Vagina (tissue), 2 donors: ENCODE data around the gene RPS4Y1. TPM values are rescaled to one million over a fixed set of nuclear protein-coding genes. Genes with fewer than 3 reads are reported as not detected.
"Not testable (repeated sequence)": the region's sequence is repeated elsewhere in the genome, so short reads cannot be mapped to it uniquely, and the experiment has no call there.

Experiments
- DNase-seq, 2 donors: peaks; one replicate each; pipeline ENCODE4 v3.0.0-alpha.2; 2017; ENCODE audit errors: extremely low spot score in 2 of 2
- H3K27ac ChIP-seq: fragments of 200-600 bp; sonication (generic); one replicate; pipeline ENCODE4 v1.5.1; 2019
- H3K27me3 ChIP-seq: fragments of 200-600 bp; sonication (generic); one replicate; pipeline ENCODE4 v1.5.1; 2019
- H3K36me3 ChIP-seq, 2 donors: fragments of 200-600 bp; sonication (generic); one replicate each; pipeline ENCODE4 v1.5.1; 2017 to 2019
- H3K4me1 ChIP-seq: fragments of 200-600 bp; sonication (generic); one replicate; pipeline ENCODE4 v1.5.1; 2019
- H3K4me3 ChIP-seq, 2 donors: fragments of 200-600 bp; sonication (generic); 1 replicate in 1 of 2; 2 replicates in 1 of 2; pipeline ENCODE4 v1.5.1; 2016 to 2019
- H3K9me3 ChIP-seq: fragments of 200-600 bp; sonication (generic); one replicate; pipeline ENCODE4 v1.5.1; 2019
- POLR2A ChIP-seq, 2 donors: fragments of 450-650 bp; IDR thresholded peaks; one replicate each; pipeline ENCODE4 v1.6.1; 2017; ENCODE audit warnings: antibody characterized with exemption in 2 of 2, mild to moderate bottlenecking in 2 of 2, moderate library complexity in 2 of 2
- POLR2AphosphoS5 ChIP-seq, 2 donors: sonication (generic); formaldehyde crosslinking; IDR thresholded peaks; one replicate each; pipeline ENCODE4 v1.9.0; 2017; ENCODE audit warnings: antibody characterized with exemption in 2 of 2, mild to moderate bottlenecking in 2 of 2, low read depth in 1 of 2; ENCODE audit not compliant: insufficient read depth in 1 of 2
- intact Hi-C: fragments of 100-400 bp; cut with DNase I; formaldehyde crosslinking; loops from one replicate; pipeline ENCODE4 v1.15.1; 2023
- total RNA-seq: library from RNA; depleted of rRNA; stranded (reverse); fragments of >200 nt; gene quantifications from one replicate; pipeline ENCODE4 v1.2.3, GENCODE V29; 2016
- TF ChIP-seq, protein P1 (sequence below), 3 experiments: fragments of 450-650 bp in 2 of 3; fragments of 200-600 bp in 1 of 3; sonication (generic) in 1 of 3; IDR thresholded peaks; one replicate each; pipeline ENCODE4 v1.5.1; 2017 to 2019; ENCODE audit warnings: antibody characterized with exemption in 3 of 3, mild to moderate bottlenecking in 2 of 3, moderate library complexity in 2 of 3

RPS4Y1 gene
- total RNA-seq: not detected

DNA sequence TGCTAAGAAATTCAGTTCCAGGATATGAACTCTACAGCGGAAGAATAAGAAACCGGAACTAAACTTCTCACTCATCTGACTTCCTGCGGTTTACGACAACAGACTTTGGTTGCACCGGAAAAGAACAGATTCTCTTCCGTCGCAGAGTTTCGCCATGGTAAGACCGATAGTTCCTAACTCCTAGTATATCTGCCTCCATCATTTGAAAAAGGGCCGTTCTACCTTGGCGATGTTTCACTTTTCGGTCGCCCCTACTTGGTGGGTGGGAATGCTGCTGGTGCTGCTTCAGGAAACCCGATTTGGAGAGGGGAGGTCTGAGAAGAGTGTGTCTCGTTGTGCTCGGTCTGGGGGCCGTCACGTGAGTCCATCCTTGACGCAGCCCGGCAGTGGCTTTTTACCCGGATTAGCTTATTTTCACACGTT is at the start of gene RPS4Y1:
TSS of gene RPS4Y1 (plus strand) at position 132 of the 423 bp plus-strand sequence. CDS start at position 155, 23 bp downstream.
- no peaks in the 10 kb centered on the region for H3K27me3 ChIP-seq
- H3K27ac ChIP-seq: no peak within 1 kb of the TSS
- no peaks in the 10 kb centered on the region for H3K36me3 ChIP-seq
- no peaks in the 10 kb centered on the region for H3K9me3 ChIP-seq
- H3K4me1 ChIP-seq: no peaks in the 10 kb centered on the region
- H3K4me3 ChIP-seq: no peak within 1 kb of the TSS
- no peak for DNase-seq
- intact Hi-C loops: no loop called here
- TF ChIP-seq POLR2A (IDR thresholded peaks at IDR 0.05) (no peak), POLR2AphosphoS5 (IDR thresholded peaks at IDR 0.05; ENCODE audit: insufficient read depth in 1 of 2, low read depth in 1 of 2) (no peak)
- TF ChIP-seq, protein P1, sequence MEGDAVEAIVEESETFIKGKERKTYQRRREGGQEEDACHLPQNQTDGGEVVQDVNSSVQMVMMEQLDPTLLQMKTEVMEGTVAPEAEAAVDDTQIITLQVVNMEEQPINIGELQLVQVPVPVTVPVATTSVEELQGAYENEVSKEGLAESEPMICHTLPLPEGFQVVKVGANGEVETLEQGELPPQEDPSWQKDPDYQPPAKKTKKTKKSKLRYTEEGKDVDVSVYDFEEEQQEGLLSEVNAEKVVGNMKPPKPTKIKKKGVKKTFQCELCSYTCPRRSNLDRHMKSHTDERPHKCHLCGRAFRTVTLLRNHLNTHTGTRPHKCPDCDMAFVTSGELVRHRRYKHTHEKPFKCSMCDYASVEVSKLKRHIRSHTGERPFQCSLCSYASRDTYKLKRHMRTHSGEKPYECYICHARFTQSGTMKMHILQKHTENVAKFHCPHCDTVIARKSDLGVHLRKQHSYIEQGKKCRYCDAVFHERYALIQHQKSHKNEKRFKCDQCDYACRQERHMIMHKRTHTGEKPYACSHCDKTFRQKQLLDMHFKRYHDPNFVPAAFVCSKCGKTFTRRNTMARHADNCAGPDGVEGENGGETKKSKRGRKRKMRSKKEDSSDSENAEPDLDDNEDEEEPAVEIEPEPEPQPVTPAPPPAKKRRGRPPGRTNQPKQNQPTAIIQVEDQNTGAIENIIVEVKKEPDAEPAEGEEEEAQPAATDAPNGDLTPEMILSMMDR (IDR thresholded peaks at IDR 0.05): no peak

DNA sequence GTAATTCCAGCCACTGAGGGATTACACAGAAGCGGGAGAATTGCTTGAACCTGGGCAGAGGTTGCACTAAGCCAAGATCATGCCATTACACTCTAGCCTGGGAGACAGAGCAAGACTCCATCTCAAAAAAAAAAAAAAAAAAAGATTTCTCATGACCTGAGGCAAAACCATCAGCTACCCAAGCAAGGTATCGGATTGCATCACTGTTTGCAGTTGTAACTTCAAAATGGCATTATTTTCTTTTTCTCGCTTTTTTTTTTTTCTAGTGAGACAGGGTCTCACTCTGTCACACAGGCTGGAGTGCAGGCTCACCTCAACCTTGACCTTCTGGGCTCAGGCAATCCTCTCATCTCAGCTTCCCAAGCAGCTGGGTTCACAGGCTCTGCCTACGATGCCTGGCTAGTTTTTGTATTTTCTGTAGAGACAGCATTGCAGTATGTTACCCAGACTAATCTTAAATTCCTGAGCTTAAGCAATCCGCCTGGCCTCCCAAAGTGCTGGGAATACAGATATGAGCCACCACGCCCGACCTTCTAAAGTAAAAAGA is 44.4 kb upstream of the RPS4Y1 start:
- Histone ChIP-seq H3K27me3 (no peaks in the 10 kb centered on the region), H3K36me3 (no peaks in the 10 kb centered on the region), H3K27ac (no peak overlapping the region), H3K9me3 (no peaks in the 10 kb centered on the region), H3K4me3 (no peak overlapping the region), H3K4me1 (no peaks in the 10 kb centered on the region)
- intact Hi-C loops: no loop called here
- DNase-seq: no peak
- TF ChIP-seq POLR2A (IDR thresholded peaks at IDR 0.05): no peak
- TF ChIP-seq, protein P1 (IDR thresholded peaks at IDR 0.05): no peak
- no peak for TF ChIP-seq POLR2AphosphoS5 (IDR thresholded peaks at IDR 0.05; ENCODE audit: insufficient read depth in 1 of 2, low read depth in 1 of 2)

DNA sequence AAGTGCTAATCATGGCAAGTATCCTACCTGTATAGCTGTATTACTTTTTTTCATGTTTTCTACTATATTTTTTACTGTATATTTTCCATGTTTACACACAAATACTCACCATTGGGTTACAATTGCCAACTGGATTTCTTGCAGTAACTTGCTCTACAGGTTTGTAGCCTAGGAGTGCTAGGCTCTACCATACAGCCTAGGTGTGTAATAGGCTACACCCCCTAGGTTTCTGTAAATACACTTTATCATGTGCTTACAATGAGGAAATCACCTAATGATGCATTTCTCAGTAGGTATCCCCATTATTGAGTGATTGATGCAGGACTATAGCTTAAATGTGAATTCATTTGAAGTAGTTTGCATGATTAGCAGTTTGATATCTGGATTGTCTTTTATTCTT is 43.4 kb upstream of the RPS4Y1 start:
- H3K9me3 ChIP-seq: no peaks in the 10 kb centered on the region
- intact Hi-C loops: no loop called here
- no peaks in the 10 kb centered on the region for H3K27me3 ChIP-seq
- no peak for DNase-seq
- H3K36me3 ChIP-seq: no peaks in the 10 kb centered on the region
- no peak for TF ChIP-seq POLR2A (IDR thresholded peaks at IDR 0.05)
- TF ChIP-seq, protein P1 (IDR thresholded peaks at IDR 0.05): no peak
- TF ChIP-seq POLR2AphosphoS5 (IDR thresholded peaks at IDR 0.05; ENCODE audit: insufficient read depth in 1 of 2, low read depth in 1 of 2): no peak
- no peaks in the 10 kb centered on the region for H3K4me1 ChIP-seq
- H3K27ac ChIP-seq: no peak overlapping the region
- H3K4me3 ChIP-seq: no peak overlapping the region

DNA sequence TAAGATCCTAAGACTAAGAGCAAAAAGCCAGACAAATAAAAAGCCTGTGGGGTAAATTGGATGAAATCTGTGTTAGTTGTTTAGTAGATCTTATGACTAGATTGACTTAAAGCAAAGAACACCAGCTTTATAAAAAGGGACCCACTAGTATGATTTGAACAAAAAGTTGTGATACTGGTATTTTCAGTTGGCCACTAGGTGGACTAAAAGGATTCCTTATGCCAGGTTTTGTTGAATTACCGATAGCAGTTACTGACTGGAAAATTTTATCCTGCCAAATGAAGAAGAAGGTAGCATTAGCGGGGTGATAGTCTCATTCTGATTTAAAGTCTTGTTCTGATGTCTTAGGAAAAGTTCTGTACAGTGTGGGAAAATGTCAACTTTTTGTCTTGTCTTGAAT is 41.2 kb upstream of the RPS4Y1 start:
- H3K4me3 ChIP-seq: no peak overlapping the region
- intact Hi-C loops: no loop called here

DNA sequence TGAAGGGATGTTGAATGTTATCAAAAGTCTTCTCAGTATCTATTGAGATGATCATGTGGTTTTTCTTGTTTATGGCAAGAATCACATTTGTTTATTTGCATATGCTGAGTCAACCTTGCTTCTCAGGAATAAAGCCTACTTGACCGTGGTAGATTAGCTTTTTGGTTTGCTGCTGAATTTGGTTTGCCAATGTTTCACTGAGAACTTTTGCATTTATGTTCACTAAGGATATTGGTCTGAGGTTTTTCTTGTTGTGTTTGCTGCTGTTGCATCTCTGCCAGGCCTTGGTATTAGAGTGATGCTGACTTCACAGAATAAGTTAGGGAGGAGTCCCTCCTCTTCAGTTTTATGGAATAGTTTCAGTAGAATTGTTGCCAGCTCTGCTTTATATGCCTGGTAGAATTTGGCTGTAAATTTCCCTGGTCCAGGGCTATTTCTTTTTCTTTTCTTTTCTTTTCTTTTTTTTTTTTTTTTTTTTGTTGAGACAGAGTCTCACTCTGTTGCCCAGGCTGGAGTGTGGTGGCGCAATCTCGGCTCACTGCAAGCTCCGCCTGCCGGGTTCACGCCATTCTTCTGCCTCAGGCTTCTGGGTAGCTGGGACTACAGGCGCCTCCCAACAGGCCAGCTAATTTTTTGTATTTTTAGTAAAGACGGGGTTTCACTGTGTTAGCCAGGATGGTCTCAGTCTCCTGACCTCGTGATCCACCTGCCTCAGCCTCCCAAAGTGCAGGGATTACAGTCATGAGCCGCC is 24.1 kb upstream of the RPS4Y1 start:
- H3K4me3 ChIP-seq, H3K27ac ChIP-seq, H3K27me3 ChIP-seq, H3K4me1 ChIP-seq, H3K36me3 ChIP-seq, DNase-seq, H3K9me3 ChIP-seq, intact Hi-C loops: not testable (repeated sequence)

More for the DNA sequence above, 41.2 kb upstream of the RPS4Y1 start:
- TF ChIP-seq, protein P1 (IDR thresholded peaks at IDR 0.05): no peak
- no peak for TF ChIP-seq POLR2A (IDR thresholded peaks at IDR 0.05)
- TF ChIP-seq POLR2AphosphoS5 (IDR thresholded peaks at IDR 0.05; ENCODE audit: insufficient read depth in 1 of 2, low read depth in 1 of 2): no peak
- Histone ChIP-seq H3K27ac (no peak overlapping the region), H3K36me3 (no peaks in the 10 kb centered on the region), H3K27me3 (no peaks in the 10 kb centered on the region), H3K9me3 (no peaks in the 10 kb centered on the region), H3K4me1 (no peaks in the 10 kb centered on the region)
- no peak for DNase-seq
